CD4-positive, alpha-beta T cell (primary cell): ENCODE data around the gene CCDC71L. TPM values are rescaled to one million over a fixed set of nuclear protein-coding genes. Genes with fewer than 3 reads are reported as not detected.

Source experiments
- ATAC-seq: fragments of 200-7000 bp; cut with Tn5 transposase; one replicate; pipeline ENCODE4 v1.10.0; 2022; ENCODE audit warnings: mild to moderate bottlenecking; ENCODE audit not compliant: poor library complexity
- CTCF ChIA-PET: fragments of 350-600 bp; sonication (Branson Sonifier 250); formaldehyde crosslinking; loops from one replicate; lab custom pipeline; 2021; ENCODE audit warnings: antibody characterized with exemption, inconsistent platforms; lab: Charles Lee
- POLR2A ChIA-PET: fragments of 350-600 bp; sonication (Branson Sonifier 250); formaldehyde crosslinking; loops from one replicate; lab custom pipeline; 2021; ENCODE audit warnings: antibody characterized with exemption, inconsistent platforms; lab: Charles Lee
- DNase-seq, 14 experiments: peaks; one replicate each; pipeline ENCODE4 v3.0.0-alpha.2; 2013 to 2020; ENCODE audit warnings: mixed read lengths in 2 of 14
- H3K27ac ChIP-seq, 2 donors: one replicate each; pipeline versions ENCODE4 v1.5.1 to v1.7.0; 2013; ENCODE audit warnings: low read length in 2 of 2, low read depth in 1 of 2, mild to moderate bottlenecking in 1 of 2
- H3K27me3 ChIP-seq, 2 experiments: 1 replicate in 1 of 2; 2 replicates in 1 of 2; pipeline versions ENCODE4 v1.6.1 to v1.7.0; 2013; ENCODE audit warnings: low read length in 2 of 2, control low read depth in 1 of 2, mild to moderate bottlenecking in 1 of 2, moderate library complexity in 1 of 2; ENCODE audit not compliant: insufficient read depth in 2 of 2, control insufficient read depth in 1 of 2
- H3K36me3 ChIP-seq: one replicate; pipeline ENCODE4 v1.6.1; 2013; ENCODE audit warnings: low read length, control low read depth; ENCODE audit not compliant: insufficient read depth
- H3K4me1 ChIP-seq: one replicate; pipeline ENCODE4 v1.6.1; 2013; ENCODE audit warnings: low read length, control low read depth; ENCODE audit not compliant: insufficient read depth
- H3K4me3 ChIP-seq: one replicate; pipeline ENCODE4 v1.5.1; 2013; ENCODE audit warnings: mild to moderate bottlenecking, low read length, moderate library complexity
- H3K9me3 ChIP-seq, 2 experiments: 1 replicate in 1 of 2; 2 replicates in 1 of 2; pipeline versions ENCODE4 v1.6.1 to v1.7.0; 2013; ENCODE audit warnings: low read length in 2 of 2, mild to moderate bottlenecking in 2 of 2, control low read depth in 1 of 2, moderate library complexity in 1 of 2; ENCODE audit not compliant: control insufficient read depth in 1 of 2, insufficient read depth in 1 of 2
- H3K27ac Mint-ChIP-seq: one replicate; pipeline ENCODE4 v1.8.0; 2020; ENCODE audit warnings: mixed read lengths
- H3K27me3 Mint-ChIP-seq: one replicate; pipeline ENCODE4 v1.8.0; 2021; ENCODE audit warnings: mixed read lengths
- H3K36me3 Mint-ChIP-seq: one replicate; pipeline ENCODE4 v1.8.0; 2021; ENCODE audit warnings: low read depth, mixed read lengths
- H3K4me1 Mint-ChIP-seq: one replicate; pipeline ENCODE4 v1.8.0; 2021; ENCODE audit warnings: low read depth, mixed read lengths
- H3K4me3 Mint-ChIP-seq: one replicate; pipeline ENCODE4 v1.8.0; 2020; ENCODE audit warnings: mild to moderate bottlenecking, mixed read lengths
- H3K9me3 Mint-ChIP-seq: one replicate; pipeline ENCODE4 v1.8.0; 2020; ENCODE audit warnings: mixed read lengths
- intact Hi-C, 2 experiments: fragments of 100-400 bp; cut with DNase I in 1 of 2; cut with micrococcal nuclease in 1 of 2; formaldehyde crosslinking; loops; one replicate each; pipeline versions ENCODE4 v1.15.1 to v1.9.0; 2023 to 2025; cut with DNase I, micrococcal nuclease
- total RNA-seq, 174 experiments: library from RNA in 2 of 174; stranded (reverse) in 2 of 174; gene quantifications; one replicate each; pipeline ENCODE4 v1.2.3 and lab custom pipeline; 2021 to 2026
- TF ChIP-seq, protein P1 (sequence below): fragments of 200-600 bp; IDR thresholded peaks from one replicate; pipeline ENCODE4 v1.8.0; 2022; ENCODE audit warnings: antibody characterized with exemption, mild to moderate bottlenecking

CCDC71L gene
- total RNA-seq, 2 experiments from 2014 or later = 9.5 to 9.8 TPM

DNA sequence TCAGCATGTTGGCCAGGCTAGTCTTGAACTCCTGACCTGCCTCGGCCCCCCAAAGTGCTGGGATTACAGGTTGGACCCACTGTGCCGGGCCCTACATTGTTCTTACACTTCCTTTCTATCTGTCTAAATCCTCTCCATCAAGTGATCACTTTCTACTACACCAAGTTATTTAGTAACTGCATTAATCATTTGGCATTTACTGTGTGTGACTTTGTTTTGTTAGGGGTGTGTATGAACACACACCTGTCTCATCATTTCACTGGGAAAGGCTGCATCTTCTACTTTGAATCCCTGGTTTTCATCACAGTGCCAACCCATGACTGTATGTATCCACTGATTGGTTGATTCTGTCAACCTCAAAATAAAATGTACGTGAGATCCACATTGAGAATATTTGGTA, 23.0 kb upstream of the CCDC71L start:
- Mint-ChIP-seq H3K27me3 (no peaks in the 10 kb centered on the region), H3K4me3 (no peak overlapping the region), H3K4me1 (no peaks in the 10 kb centered on the region), H3K36me3 (no peaks in the 10 kb centered on the region), H3K27ac (no peak overlapping the region), H3K9me3 (peaks cover 2% of the 10 kb centered on the region)
- H3K27me3 ChIP-seq = no peaks in the 10 kb centered on the region
- DNase-seq (no peak), ATAC-seq (no peak)
- no peaks in the 10 kb centered on the region for H3K36me3 ChIP-seq
- TF ChIP-seq, protein P1, sequence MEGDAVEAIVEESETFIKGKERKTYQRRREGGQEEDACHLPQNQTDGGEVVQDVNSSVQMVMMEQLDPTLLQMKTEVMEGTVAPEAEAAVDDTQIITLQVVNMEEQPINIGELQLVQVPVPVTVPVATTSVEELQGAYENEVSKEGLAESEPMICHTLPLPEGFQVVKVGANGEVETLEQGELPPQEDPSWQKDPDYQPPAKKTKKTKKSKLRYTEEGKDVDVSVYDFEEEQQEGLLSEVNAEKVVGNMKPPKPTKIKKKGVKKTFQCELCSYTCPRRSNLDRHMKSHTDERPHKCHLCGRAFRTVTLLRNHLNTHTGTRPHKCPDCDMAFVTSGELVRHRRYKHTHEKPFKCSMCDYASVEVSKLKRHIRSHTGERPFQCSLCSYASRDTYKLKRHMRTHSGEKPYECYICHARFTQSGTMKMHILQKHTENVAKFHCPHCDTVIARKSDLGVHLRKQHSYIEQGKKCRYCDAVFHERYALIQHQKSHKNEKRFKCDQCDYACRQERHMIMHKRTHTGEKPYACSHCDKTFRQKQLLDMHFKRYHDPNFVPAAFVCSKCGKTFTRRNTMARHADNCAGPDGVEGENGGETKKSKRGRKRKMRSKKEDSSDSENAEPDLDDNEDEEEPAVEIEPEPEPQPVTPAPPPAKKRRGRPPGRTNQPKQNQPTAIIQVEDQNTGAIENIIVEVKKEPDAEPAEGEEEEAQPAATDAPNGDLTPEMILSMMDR = no peak
- ChIA-PET CTCF (no interaction called here), POLR2A (no interaction called here)
- H3K9me3 ChIP-seq = no peaks in the 10 kb centered on the region
- H3K4me3 ChIP-seq = no peak overlapping the region
- H3K27ac ChIP-seq = no peak overlapping the region
- intact Hi-C loops = no loop called here
- peaks cover 3% of the 10 kb centered on the region for H3K4me1 ChIP-seq

DNA sequence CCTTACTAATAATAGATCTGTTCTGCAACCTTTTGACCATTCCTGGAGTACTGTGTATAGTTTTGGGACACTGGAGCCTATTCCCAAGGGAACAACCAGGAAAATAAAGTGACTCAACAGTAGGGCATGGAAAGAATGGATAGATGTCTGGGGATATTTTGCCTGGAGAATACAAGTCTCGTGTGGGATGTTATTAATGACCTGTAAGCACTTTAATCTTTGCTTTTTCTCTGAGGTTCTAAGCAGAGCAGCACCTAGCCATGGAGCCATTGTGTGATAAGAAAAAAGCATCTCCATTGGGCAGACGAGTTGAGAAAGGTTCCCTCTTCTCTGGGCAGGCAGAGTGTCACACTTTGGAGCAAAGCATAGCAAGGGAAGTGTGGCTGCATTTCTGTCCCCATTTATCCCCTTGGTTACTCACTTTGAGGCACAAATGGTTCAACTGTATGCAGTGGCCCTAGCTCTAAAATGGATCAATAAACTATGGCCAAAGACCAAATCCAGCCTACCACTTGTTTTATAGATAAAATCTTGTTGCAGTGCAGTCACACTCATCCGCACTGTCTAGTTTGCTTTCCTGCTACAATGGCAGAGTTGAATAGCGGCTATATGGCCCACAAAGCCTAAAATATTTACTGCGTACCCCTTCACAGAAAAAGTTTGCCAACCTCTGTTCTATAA, 21.0 kb upstream of the CCDC71L start:
- H3K4me1 Mint-ChIP-seq = no peaks in the 10 kb centered on the region
- ATAC-seq = no peak
- Histone ChIP-seq H3K4me1 (peaks cover 3% of the 10 kb centered on the region), H3K27me3 (no peaks in the 10 kb centered on the region), H3K36me3 (no peaks in the 10 kb centered on the region), H3K9me3 (no peaks in the 10 kb centered on the region), H3K27ac (no peak overlapping the region), H3K4me3 (no peak overlapping the region)
- no peak overlapping the region for H3K4me3 Mint-ChIP-seq
- H3K36me3 Mint-ChIP-seq = no peaks in the 10 kb centered on the region
- intact Hi-C loops = no loop called here
- ChIA-PET CTCF (no interaction called here), POLR2A (no interaction called here)
- no peak for DNase-seq
- TF ChIP-seq, protein P1 = no peak
- no peak overlapping the region for H3K27ac Mint-ChIP-seq
- no peaks in the 10 kb centered on the region for H3K27me3 Mint-ChIP-seq
- H3K9me3 Mint-ChIP-seq = peaks cover 2% of the 10 kb centered on the region

DNA sequence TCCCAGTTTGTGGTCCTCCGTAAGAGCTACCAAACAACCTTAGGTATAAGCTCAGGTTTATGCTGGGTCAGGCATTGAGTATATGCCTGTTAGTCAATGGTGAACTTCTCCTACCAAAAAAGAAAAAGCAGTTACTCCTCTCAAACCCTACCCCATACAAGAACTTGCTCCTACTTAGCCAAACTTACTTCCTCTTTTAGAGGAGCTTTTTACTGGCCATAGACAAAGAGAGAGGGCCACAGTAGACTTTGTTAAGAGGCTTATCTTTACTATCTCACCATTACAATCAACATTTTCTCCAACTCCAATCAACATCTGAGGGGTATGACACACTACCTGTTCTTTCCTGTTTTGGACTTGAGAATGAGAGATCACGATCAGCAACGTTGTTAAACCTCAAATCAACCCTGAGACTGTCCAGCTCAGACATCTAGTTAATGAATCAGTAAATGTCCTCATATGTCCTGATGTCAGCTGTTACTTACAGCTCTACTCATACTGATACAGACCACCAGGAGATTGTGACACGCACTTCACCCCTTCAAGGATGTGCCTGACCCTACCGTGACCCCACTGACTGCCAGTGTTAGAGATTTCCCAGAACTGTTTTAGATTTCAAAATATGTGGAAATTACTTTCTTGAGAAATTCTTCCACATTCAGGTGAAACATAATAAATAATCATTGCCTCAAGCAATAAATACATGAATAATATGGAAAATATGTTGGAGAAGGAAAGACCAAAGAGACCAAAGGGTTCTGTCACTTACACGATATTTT, 18.4 kb upstream of the CCDC71L start:
- CTCF ChIA-PET = interaction anchor here (0.9 to 1.2 kb wide), 2 partner anchors 9 to 17 kb away, joined by 3 read pairs; no protein-coding TSS in a partner anchor
- H3K4me1 ChIP-seq = peaks cover 3% of the 10 kb centered on the region
- Mint-ChIP-seq H3K9me3 (no peaks in the 10 kb centered on the region), H3K36me3 (no peaks in the 10 kb centered on the region), H3K4me3 (no peak overlapping the region), H3K4me1 (no peaks in the 10 kb centered on the region), H3K27me3 (no peaks in the 10 kb centered on the region), H3K27ac (no peak overlapping the region)
- peak in 2 of 14 experiments; percentile 35 to 49 for DNase-seq
- ATAC-seq = peak; percentile 24
- intact Hi-C loops = no loop called here
- TF ChIP-seq, protein P1 = no peak
- H3K4me3 ChIP-seq = no peak overlapping the region
- H3K27ac ChIP-seq = no peak overlapping the region
- no peaks in the 10 kb centered on the region for H3K36me3 ChIP-seq
- POLR2A ChIA-PET = no interaction called here
- no peaks in the 10 kb centered on the region for H3K9me3 ChIP-seq
- H3K27me3 ChIP-seq = no peaks in the 10 kb centered on the region
